NCI-H146 (cell line): ENCODE measurements around the gene CSMD2.

Source experiments
- DNase-seq: peaks from one replicate; lab custom pipeline; 2025; lab: John Stamatoyannopoulos, UW

The CSMD2 gene

GRCh38 chr1:33713058-33713877 lies 451.8 kb downstream of the CSMD2 start:
- DNase-seq: no peak

- DNase-seq: no peak
Observed at GRCh38 chr1:33712186-33712585, 452.8 kb downstream of the CSMD2 start.

- DNase-seq: no peak
Observed at GRCh38 chr1:33711511-33711910, 453.5 kb downstream of the CSMD2 start.

DNA sequence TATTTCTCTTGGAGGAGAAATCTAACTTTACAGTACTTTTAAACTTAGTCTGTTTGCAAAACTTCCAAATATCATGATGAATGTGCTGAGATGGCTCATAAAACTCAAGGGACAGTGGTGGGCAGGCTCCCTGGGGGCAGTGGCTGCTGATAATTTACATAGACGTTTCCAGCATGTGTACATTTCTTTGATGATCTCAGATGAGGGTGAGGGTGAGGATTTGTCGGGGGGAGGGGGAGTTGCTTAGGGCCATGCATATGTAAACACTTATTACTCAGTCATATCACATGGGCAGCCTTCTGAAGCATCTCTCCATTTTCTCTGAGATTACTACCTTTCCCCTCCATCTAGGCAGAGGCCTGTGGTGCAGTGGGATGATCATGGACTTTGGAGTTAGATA lies 454.1 kb downstream of the CSMD2 start:
- DNase-seq: no peak

- DNase-seq: no peak
Observed at GRCh38 chr1:33709783-33710718, 455.0 kb downstream of the CSMD2 start.

DNA sequence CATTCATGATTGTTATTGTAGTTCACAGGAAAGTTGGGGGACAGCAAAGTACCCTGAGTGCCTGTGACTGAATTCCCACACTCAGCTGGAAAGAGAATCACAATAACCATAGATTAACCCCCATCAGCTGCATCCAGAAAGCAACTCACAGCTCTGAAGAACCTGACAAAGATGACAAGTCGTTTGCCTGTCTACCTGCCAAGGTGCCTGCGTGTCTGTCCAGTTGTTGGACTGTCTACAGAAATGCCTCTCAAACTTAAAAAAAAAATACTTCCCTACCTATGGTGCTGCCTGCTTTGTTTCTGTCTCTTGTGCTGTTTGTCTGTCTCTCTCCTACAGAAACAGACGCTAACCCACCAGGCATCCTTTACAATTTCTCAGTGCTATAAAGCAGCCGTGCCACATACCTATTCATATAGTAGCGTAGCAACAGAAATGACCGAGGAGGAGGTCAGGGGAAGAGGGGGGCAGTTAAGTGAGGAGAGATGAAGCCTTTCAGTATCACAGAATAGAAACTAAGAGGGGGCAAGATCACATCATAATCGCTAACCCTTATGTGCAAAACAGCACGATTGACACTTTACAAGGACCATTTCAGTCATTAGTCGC lies 455.8 kb downstream of the CSMD2 start:
- DNase-seq: no peak

DNA sequence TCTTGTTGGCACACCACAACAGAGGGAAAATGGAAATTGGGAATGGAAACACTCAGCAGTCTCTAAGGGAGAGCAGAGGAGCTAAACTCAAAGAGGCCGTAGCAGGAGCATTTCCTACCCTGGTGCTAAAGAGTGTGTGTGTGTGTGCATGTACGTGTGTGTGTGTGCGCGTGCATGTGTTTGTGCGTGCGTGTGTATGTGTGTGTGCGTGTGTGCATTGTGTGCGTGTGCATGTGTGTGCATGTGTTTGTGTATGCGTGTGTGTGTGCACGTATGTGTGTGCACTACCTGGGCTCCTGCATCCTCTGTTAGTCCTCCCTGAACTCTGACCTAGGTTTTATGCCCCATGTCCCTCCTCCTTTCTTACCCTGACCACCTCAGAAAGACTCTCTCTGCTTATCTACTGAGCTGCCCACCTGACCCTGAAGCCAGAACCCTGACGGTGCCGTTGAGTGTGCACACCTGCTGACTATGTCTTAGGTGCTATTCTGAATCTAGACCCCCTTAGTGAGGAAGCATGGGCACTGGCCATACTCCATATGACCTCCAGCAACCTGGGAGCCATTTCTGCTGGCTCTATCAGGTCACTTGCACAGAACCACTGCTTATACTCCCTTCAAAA lies 458.3 kb downstream of the CSMD2 start:
- no peak for DNase-seq

- no peak for DNase-seq
Observed at GRCh38 chr1:33703464-33703863, 461.6 kb downstream of the CSMD2 start.

GRCh38 chr1:33698361-33699035 lies 466.5 kb downstream of the CSMD2 start:
- no peak for DNase-seq

DNA sequence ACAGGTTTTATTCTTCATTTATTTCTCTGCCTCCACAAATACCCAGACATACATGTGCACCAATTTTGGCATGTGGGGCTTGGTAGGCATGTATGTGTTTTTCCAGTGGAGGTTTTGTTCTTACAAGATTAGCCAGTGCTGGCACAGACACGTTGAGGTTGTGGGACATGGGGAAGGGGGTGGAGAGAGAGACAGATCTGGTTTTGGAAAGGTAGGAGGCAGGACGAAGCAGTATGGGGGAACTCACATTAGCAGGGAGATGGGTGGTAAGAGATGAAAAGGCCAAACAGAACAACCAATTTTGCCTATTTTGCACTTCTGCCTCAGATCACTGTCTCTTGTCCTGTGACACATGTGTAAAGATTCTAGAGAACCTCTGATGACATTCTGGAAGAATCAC lies 467.2 kb downstream of the CSMD2 start:
- DNase-seq: no peak

- no peak for DNase-seq
Observed at GRCh38 chr1:33696962-33697361, 468.1 kb downstream of the CSMD2 start.

DNA sequence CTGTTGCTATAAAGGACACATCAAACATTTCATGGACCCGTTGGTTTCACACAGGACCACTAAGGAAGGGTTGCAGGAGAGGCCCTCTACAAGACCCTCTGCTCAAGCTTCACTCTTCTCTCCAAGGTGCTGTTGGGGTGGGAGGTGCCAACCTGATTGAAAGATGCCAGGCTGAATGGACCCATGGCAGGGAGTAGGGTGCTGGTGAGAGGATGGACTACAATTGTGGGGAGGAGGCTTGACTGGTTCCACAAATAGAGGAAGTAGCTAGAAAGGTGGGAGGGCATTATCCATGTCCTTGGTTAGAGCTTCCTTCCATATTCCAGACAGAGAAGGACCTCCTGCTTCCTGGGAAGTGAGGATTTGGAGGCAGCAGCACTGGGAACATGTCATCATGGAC lies 468.7 kb downstream of the CSMD2 start:
- DNase-seq: no peak

DNA sequence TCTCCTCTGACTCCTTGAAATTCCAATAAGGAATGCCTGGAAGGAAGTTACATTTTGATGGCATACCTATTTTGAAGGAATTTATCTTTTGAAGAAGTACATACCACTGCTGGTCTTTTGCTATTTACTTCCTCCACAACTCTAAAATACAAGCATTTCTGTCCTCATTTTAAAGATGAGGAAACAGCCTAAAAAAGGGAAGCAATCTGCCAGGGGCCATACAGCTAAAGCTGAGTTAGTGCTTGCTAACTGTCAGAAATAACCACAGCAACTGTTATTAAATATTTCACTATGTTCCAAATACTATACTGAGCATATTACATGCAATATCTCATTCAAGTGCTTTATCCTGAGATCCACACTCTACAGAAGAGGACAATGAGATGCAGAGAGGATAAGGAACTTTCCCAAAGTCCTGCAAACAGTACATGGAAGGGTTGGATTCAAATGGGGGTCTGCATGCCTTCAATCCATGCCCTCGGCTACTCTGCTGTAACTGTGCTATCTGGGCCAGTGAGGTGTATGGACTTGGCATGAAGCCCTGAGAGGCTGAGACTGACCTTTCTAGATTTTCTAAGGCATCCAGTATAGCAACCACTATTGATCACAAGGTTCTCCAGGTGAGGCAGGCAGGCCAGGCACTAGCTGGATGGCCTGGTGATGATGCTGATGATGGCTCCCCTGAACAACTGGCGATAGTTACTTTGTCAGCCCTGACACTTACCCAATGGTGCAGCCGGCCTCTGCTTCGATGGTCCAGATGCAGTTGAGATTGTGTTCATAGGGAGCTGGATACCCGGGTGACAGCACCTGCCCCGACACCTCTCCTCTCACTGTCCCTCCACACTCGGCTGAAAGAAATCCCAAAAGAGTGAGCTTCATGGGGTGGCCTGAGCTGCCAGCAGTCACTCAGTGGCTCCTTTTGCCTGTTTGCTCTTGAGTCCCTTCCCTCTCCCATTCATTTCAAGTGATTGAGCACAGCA lies 472.5 kb downstream of the CSMD2 start:
- DNase-seq: no peak

DNA sequence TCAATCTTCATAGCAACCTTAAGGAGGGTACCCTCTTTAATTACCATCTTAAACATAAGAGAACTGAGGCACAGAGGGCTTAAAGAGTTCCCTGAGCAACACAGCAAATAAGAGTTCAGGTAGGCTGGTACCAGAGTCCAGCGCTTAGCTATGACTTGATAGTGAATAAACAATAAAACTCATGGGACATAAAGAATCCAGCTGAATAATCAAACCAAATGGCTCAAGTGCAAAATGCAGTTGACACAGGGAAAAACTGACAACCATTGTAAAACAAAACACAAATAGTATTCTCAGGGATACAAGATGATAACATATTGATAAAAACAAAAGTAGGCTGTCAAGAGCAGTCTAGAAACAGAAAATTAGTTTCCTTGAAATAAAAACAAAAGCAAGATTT lies 478.0 kb downstream of the CSMD2 start:
- DNase-seq: no peak

DNA sequence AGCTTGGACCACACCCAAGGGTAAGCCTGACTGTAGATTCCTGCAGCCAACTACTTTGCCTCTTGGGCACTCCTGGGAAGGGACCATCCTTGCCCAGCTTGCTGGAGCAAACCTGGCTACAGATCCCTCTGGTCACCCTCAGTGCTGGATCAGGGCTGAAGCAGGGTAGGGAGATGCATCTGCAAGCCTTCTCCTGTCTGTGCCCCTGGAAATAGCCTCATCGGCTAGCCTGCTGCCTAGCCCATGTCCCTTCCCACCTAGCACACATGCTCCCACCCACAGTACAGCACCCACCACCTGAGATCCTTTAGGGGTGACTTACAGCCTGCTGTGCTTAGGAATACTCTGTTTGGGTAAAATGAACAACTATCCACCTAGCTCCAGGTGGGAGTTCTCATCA lies 478.5 kb downstream of the CSMD2 start:
- DNase-seq: no peak

DNA sequence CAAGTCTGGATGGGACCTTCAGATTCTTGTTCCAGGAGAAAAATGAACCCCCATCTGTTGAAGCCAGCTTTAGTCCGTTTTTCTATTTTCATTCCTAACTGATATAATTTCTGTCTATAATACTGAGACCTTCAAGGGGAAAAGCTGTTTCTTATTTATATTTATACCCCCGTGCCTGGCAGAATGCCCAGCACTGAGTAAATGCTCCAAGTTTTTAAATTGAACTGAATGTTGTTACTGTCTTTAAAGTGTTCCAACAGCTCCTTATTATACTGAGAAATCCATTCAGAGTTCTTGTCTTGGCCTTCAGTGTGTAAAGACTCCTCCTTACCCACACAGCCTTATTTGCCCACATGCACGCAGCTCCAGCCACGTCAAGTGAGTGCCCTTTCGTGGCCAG lies 479.8 kb downstream of the CSMD2 start:
- no peak for DNase-seq

GRCh38 chr1:33684396-33685179 lies 480.4 kb downstream of the CSMD2 start:
- DNase-seq: no peak

DNA sequence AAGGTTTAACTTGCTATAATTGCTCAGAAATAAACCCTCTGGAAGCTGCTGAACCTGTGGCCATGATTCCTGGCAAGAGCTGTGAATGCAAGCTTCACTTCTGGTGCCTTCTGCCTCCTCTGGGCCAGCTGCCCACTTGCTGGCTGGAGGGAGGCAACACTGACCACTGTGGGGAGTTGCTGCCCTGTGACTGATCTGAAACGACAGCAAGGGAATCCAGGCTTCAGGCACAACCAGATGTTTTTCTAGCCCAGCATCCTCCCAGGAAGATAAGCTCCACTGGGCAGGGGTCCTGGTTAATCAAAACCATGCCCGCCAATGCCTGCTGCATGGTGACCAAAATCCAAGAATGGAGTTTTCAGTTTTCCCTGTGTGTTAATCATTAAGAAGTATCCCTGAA lies 481.1 kb downstream of the CSMD2 start:
- no peak for DNase-seq

DNA sequence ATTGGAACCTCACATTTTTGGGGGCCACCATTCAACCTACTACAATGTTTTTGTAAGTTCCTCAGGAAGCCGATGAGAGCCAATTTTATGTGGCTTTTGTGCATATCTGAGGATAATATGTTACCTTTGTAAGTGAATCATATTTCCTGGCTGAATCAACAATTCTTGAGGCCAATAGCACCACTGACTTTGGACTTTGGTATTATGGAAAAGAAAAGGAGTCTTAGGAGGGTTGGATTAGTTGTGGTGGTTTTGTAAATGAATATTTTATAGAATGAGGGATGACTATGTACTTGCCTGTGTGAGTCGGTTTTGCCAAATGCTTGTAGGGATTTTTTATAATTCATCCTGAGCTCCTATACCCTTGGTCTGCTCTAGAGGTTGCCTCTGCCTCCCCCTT lies 482.7 kb downstream of the CSMD2 start:
- no peak for DNase-seq
